Activated T-cell treated with anti-CD3 and anti-CD28 coated beads, Interleukin-2, amount 50 U/mL, for 72 hours (primary cell): Measurements from ENCODE around the gene GEMIN8. TPM values are rescaled to one million over a fixed set of nuclear protein-coding genes. Genes with fewer than 3 reads are reported as not detected.

Source experiments
- ATAC-seq, 2 donors: fragments of 150-1000 bp; cut with Tn5 transposase; replicated peaks in 1 of 2; 2 replicates each; pipeline ENCODE4 v1.10.0; 2021; ENCODE audit warnings: moderate library complexity in 2 of 2, mild to moderate bottlenecking in 1 of 2
- DNase-seq, 2 donors: peaks; one replicate each; pipeline ENCODE4 v3.0.0; 2021 to 2022; ENCODE audit warnings: mixed read lengths in 1 of 2
- H3K27ac Mint-ChIP-seq: one replicate; pipeline ENCODE4 v1.8.0; 2022; ENCODE audit warnings: mild to moderate bottlenecking, moderate library complexity, mixed read lengths
- H3K27me3 Mint-ChIP-seq: one replicate; pipeline ENCODE4 v1.8.0; 2022; ENCODE audit warnings: low read depth, mixed read lengths
- H3K36me3 Mint-ChIP-seq, 2 donors: one replicate each; pipeline ENCODE4 v1.8.0; 2022; ENCODE audit warnings: mixed read lengths in 2 of 2, mild to moderate bottlenecking in 1 of 2; ENCODE audit not compliant: insufficient read depth in 2 of 2
- H3K4me1 Mint-ChIP-seq: one replicate; pipeline ENCODE4 v1.8.0; 2022; ENCODE audit warnings: low read depth, mixed read lengths
- H3K4me3 Mint-ChIP-seq, 2 donors: one replicate each; pipeline ENCODE4 v1.8.0; 2022; ENCODE audit warnings: mild to moderate bottlenecking in 2 of 2, mixed read lengths in 2 of 2, moderate library complexity in 2 of 2
- H3K9me3 Mint-ChIP-seq, 2 donors: one replicate each; pipeline ENCODE4 v1.8.0; 2022; ENCODE audit warnings: mixed read lengths in 2 of 2
- total RNA-seq, 2 donors: library from RNA; stranded (reverse); gene quantifications; one replicate each; pipeline ENCODE4 v1.2.3, GENCODE V29; 2022

GEMIN8 gene
- total RNA-seq, 2 donors from 2014 or later: 12.8 to 13.4 TPM

GRCh38 chrX:13965531-13965930 lies 64.2 kb downstream of the GEMIN8 start:
- no peaks in the 10 kb centered on the region for H3K4me1 Mint-ChIP-seq

GRCh38 chrX:13956998-13957397 lies 72.7 kb downstream of the GEMIN8 start:
- no peak for ATAC-seq
- H3K9me3 Mint-ChIP-seq: peaks cover 0 to 2% of the 10 kb centered on the region in 2 donors
- peaks cover 59% of the 10 kb centered on the region for H3K27me3 Mint-ChIP-seq
- peaks cover 3% of the 10 kb centered on the region in 2 donors for H3K36me3 Mint-ChIP-seq
- H3K4me1 Mint-ChIP-seq: peaks cover 6% of the 10 kb centered on the region
- no peak overlapping the region for H3K4me3 Mint-ChIP-seq
- H3K27ac Mint-ChIP-seq: no peak overlapping the region
- no peak for DNase-seq

More at GRCh38 chrX:13965531-13965930, 64.2 kb downstream of the GEMIN8 start:
- Mint-ChIP-seq H3K27me3 (peaks cover 16% of the 10 kb centered on the region), H3K27ac (no peak overlapping the region), H3K9me3 (peaks cover 0 to 1% of the 10 kb centered on the region in 2 donors), H3K36me3 (no peaks in the 10 kb centered on the region), H3K4me3 (no peak overlapping the region)
- DNase-seq (no peak), ATAC-seq (no peak)

Other genes with a start within 250 kb of the GEMIN8 start
- gene GPM6B, start 212.8 kb downstream of the GEMIN8 start, total RNA-seq: not detected